Measurements from ENCODE around the gene RAB11FIP5. TPM values are rescaled to one million over a fixed set of nuclear protein-coding genes. Genes with fewer than 3 reads are reported as not detected.
A peak's percentile ranks its signal among the peaks of the same experiment; 100 is the strongest.
"Not testable (repeated sequence)": the region's sequence is repeated elsewhere in the genome, so short reads cannot be mapped to it uniquely, and the experiment has no call there.

The RAB11FIP5 gene
- total and polyA plus RNA-seq, 9 donors: 9.6 to 18.9 (median 13.8) TPM

DNA sequence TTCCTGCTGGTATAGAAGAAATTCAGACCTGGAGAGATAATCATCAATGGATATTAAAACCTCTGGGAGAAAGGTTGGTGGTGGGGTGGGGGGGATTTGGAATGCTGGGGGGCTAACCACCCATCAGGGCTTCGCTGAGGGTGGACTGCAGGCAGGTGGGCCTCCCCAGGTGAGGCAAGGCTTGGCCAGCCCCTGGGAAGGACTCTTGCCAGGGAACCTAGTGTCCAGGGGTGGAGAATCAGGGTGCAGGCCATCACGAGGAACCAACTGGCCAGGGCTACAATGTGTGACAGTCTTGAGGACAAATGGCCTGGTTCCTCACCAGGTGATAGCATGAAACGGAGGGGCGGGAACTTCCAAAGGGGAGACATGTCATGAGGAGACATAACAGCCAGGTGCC, 11.8 kb downstream of the RAB11FIP5 start:
- WGBS (ENCODE audit: insufficient coverage): 78% methylated on average over 2 of the region's 4 CpGs
- H3K4me1 ChIP-seq (ENCODE audit: control insufficient read depth, insufficient read depth, low read length): peaks cover 5% of the 10 kb centered on the region
- H3K9me3 ChIP-seq (replicated peaks; ENCODE audit: control insufficient read depth, low read depth, low read length): no peaks in the 10 kb centered on the region
- no peak overlapping the region for H3K27ac ChIP-seq (ENCODE audit: low read length)
- no peak overlapping the region for H3K4me3 ChIP-seq (ENCODE audit: low read length)
- no peaks in the 10 kb centered on the region for H3K27me3 ChIP-seq (ENCODE audit: control insufficient read depth, insufficient read depth, low read length)
- no peaks in the 10 kb centered on the region for H3K36me3 ChIP-seq (ENCODE audit: control insufficient read depth, insufficient read depth, low read length)
- DNase-seq: no peak

GRCh38 chr2:73099486-73099885, 13.3 kb downstream of the RAB11FIP5 start:
- DNase-seq: no peak
- 87% methylated on average over 3 of the region's 3 CpGs for WGBS (ENCODE audit: insufficient coverage)

DNA sequence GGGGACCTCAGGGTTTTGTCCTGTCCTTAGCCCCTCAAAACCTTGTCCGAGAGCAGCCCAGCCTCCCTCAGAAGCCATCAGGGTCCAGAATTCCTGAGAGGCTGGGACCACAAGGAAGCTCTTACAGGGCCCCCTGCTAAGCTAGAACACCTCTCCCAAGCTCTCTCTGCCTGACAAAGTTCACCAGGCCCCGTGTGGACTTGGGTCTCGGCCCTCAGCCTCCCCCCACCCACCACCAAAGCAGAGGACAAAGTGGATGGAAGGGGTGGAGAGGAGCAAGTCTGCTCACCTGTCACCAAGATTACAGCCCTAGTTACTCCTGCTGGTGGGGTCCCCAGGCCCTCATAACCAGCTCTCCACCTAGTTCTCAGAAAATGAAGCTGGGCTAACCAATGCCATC, 16.8 kb downstream of the RAB11FIP5 start:
- Histone ChIP-seq H3K4me1 (ENCODE audit: control insufficient read depth, insufficient read depth, low read length) (peaks cover 11% of the 10 kb centered on the region), H3K4me3 (ENCODE audit: low read length) (no peak overlapping the region), H3K9me3 (replicated peaks; ENCODE audit: control insufficient read depth, low read depth, low read length) (no peaks in the 10 kb centered on the region), H3K27me3 (ENCODE audit: control insufficient read depth, insufficient read depth, low read length) (no peaks in the 10 kb centered on the region), H3K36me3 (ENCODE audit: control insufficient read depth, insufficient read depth, low read length) (no peaks in the 10 kb centered on the region), H3K27ac (ENCODE audit: low read length) (no peak overlapping the region)
- DNase-seq: no peak
- WGBS (ENCODE audit: insufficient coverage): 100% methylated on average over 1 of the region's 3 CpGs

More at GRCh38 chr2:73099486-73099885, 13.3 kb downstream of the RAB11FIP5 start:
- H3K9me3 ChIP-seq (replicated peaks; ENCODE audit: control insufficient read depth, low read depth, low read length): no peaks in the 10 kb centered on the region
- H3K36me3 ChIP-seq (ENCODE audit: control insufficient read depth, insufficient read depth, low read length): no peaks in the 10 kb centered on the region
- no peaks in the 10 kb centered on the region for H3K4me1 ChIP-seq (ENCODE audit: control insufficient read depth, insufficient read depth, low read length)
- H3K4me3 ChIP-seq (ENCODE audit: low read length): no peak overlapping the region
- no peak overlapping the region for H3K27ac ChIP-seq (ENCODE audit: low read length)
- no peaks in the 10 kb centered on the region for H3K27me3 ChIP-seq (ENCODE audit: control insufficient read depth, insufficient read depth, low read length)

DNA sequence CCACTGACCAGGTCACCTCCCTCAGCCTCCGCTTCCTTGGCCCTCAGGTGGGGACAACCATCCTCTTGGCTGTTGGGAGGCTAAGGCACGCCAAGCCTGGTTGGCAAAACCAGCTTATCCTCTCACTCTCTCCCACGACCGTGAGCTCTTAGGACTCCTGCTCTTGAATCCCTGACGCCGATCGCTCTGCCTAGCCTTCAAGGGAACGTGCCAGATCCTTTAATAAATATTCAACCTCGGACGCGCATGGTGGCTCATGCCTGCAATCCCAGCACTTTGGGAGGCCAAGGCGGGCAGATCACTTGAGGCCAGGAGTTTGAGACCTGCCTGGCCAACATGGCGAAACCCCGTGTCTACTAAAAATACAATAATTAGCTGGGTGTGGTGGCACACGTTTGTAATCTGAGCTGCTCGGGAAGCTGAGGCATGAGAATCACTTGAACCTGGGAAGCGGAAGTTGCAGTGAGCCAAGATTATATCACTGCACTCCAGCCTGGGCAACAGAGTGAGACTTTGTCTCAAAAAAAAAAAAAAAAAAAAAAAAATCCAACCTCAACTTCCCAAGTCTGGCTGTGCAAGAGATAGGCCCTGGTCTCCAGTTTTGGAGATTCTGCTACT, 19.0 kb downstream of the RAB11FIP5 start:
- not testable (repeated sequence) for H3K27ac ChIP-seq (ENCODE audit: low read length)
- 86% methylated on average over 15 of the region's 17 CpGs for WGBS (ENCODE audit: insufficient coverage)

GRCh38 chr2:73092146-73092783, 20.5 kb downstream of the RAB11FIP5 start:
- H3K27ac ChIP-seq (ENCODE audit: low read length): no peak overlapping the region
- no peak overlapping the region for H3K4me3 ChIP-seq (ENCODE audit: low read length)
- WGBS (ENCODE audit: insufficient coverage): 35% methylated on average over 2 of the region's 7 CpGs
- no peaks in the 10 kb centered on the region for H3K9me3 ChIP-seq (replicated peaks; ENCODE audit: control insufficient read depth, low read depth, low read length)
- no peaks in the 10 kb centered on the region for H3K27me3 ChIP-seq (ENCODE audit: control insufficient read depth, insufficient read depth, low read length)
- no peak for DNase-seq
- H3K4me1 ChIP-seq (ENCODE audit: control insufficient read depth, insufficient read depth, low read length): peaks cover 25% of the 10 kb centered on the region
- peaks cover 12% of the 10 kb centered on the region for H3K36me3 ChIP-seq (ENCODE audit: control insufficient read depth, insufficient read depth, low read length)

More for the DNA sequence above, 19.0 kb downstream of the RAB11FIP5 start:
- H3K27me3 ChIP-seq (ENCODE audit: control insufficient read depth, insufficient read depth, low read length); H3K9me3 ChIP-seq (replicated peaks; ENCODE audit: control insufficient read depth, low read depth, low read length); H3K4me3 ChIP-seq (ENCODE audit: low read length); H3K36me3 ChIP-seq (ENCODE audit: control insufficient read depth, insufficient read depth, low read length); DNase-seq: not testable (repeated sequence)
- H3K4me1 ChIP-seq (ENCODE audit: control insufficient read depth, insufficient read depth, low read length): peaks cover 19% of the 10 kb centered on the region

- Histone ChIP-seq H3K9me3 (replicated peaks; ENCODE audit: control insufficient read depth, low read depth, low read length) (no peaks in the 10 kb centered on the region), H3K27ac (ENCODE audit: low read length) (no peak overlapping the region), H3K4me1 (ENCODE audit: control insufficient read depth, insufficient read depth, low read length) (peaks cover 27% of the 10 kb centered on the region), H3K4me3 (ENCODE audit: low read length) (no peak overlapping the region), H3K36me3 (ENCODE audit: control insufficient read depth, insufficient read depth, low read length) (peaks cover 14% of the 10 kb centered on the region), H3K27me3 (ENCODE audit: control insufficient read depth, insufficient read depth, low read length) (no peaks in the 10 kb centered on the region)
- no peak for DNase-seq
- WGBS (ENCODE audit: insufficient coverage): 82% methylated on average over 8 of the region's 11 CpGs
Observed at GRCh38 chr2:73091696-73092095, 21.1 kb downstream of the RAB11FIP5 start.

DNA sequence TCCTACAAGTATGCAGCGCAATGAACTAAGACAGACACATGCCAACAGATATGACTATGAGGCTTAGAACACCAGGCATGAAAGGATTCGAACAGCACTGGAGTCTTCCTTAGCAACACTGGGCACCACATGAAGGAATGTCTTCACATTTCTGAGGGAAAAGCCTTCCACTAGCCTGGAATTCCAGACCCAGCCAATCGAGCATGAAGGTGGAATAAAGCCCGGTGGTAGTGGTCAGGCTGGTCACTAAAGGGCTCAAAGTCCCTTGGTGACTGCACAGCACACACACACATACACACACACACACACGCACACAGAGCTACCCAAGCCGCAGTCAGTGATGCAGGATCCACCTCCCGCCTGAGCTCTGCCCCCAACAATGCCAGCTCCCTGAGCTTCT, 21.6 kb downstream of the RAB11FIP5 start:
- H3K27me3 ChIP-seq (ENCODE audit: control insufficient read depth, insufficient read depth, low read length): no peaks in the 10 kb centered on the region
- peaks cover 14% of the 10 kb centered on the region for H3K36me3 ChIP-seq (ENCODE audit: control insufficient read depth, insufficient read depth, low read length)
- H3K9me3 ChIP-seq (replicated peaks; ENCODE audit: control insufficient read depth, low read depth, low read length): no peaks in the 10 kb centered on the region
- peaks cover 27% of the 10 kb centered on the region for H3K4me1 ChIP-seq (ENCODE audit: control insufficient read depth, insufficient read depth, low read length)
- H3K27ac ChIP-seq (ENCODE audit: low read length): no peak overlapping the region
- DNase-seq: no peak
- H3K4me3 ChIP-seq (ENCODE audit: low read length): no peak overlapping the region
- WGBS (ENCODE audit: insufficient coverage): 100% methylated on average over 1 of the region's 7 CpGs

DNA sequence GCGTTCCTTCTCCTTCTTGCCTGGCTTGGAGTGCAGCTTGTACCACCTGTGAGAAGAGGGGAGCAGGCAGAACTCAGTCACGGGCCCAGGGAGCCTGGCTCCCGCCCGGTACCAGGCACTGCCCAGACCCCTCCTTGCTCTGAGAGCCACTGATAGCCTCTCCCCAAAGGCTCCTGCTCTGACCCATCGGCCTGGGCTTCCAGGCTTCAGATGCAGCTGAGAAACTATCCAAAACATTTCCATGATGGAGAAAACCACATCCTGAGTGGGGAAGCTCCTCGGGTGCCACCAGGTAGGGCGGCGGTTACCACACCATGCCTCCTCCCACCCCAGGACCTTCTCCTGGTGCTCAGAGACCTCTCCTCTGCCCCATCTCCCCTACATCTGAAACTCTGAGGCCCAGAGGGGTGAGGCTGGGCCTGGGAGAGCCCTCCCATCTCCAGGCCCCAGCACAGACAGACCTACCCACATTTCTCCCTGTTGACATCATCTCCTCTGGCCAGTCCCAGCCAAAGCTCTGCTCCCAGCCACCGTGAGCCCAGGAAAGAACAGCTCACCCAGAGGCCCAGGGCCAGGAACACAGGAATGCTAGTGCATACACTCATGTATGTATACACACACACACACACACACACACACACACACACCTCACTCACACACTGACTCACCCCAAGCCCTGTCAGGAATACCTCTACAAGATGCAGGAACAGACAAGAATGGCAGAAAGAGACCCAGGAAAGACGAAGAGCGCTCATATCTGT, 23.3 kb downstream of the RAB11FIP5 start:
- 75% methylated on average over 6 of the region's 11 CpGs for WGBS (ENCODE audit: insufficient coverage)
- H3K36me3 ChIP-seq (ENCODE audit: control insufficient read depth, insufficient read depth, low read length): peaks cover 20% of the 10 kb centered on the region
- H3K27me3 ChIP-seq (ENCODE audit: control insufficient read depth, insufficient read depth, low read length): no peaks in the 10 kb centered on the region
- H3K4me1 ChIP-seq (ENCODE audit: control insufficient read depth, insufficient read depth, low read length): peaks cover 38% of the 10 kb centered on the region
- H3K27ac ChIP-seq (ENCODE audit: low read length): no peak overlapping the region
- no peaks in the 10 kb centered on the region for H3K9me3 ChIP-seq (replicated peaks; ENCODE audit: control insufficient read depth, low read depth, low read length)
- H3K4me3 ChIP-seq (ENCODE audit: low read length): no peak overlapping the region
- DNase-seq: peak; percentile 89

DNA sequence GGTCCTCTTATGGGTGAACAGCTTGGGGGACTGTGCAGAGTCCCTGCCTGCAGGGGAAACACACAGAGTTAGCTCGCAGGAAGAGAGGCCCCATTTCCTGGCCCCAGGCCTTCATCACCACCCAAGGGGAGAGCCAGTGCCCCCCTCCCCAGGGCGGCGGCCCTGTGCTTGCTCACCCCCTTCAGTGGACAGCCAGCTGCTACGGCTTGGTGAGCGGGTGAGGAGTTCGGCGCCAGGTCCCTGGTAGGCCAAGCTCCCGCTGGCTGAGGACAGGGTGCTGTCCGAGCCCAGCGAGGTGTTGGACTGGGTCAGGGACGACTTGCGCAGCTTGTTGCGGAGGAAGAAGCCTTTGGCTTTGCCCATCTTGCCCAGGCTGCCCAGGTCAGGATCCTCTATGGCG, 24.0 kb downstream of the RAB11FIP5 start:
- Histone ChIP-seq H3K4me3 (ENCODE audit: low read length) (no peak overlapping the region), H3K9me3 (replicated peaks; ENCODE audit: control insufficient read depth, low read depth, low read length) (no peaks in the 10 kb centered on the region), H3K36me3 (ENCODE audit: control insufficient read depth, insufficient read depth, low read length) (peaks cover 22% of the 10 kb centered on the region), H3K27me3 (ENCODE audit: control insufficient read depth, insufficient read depth, low read length) (no peaks in the 10 kb centered on the region), H3K27ac (ENCODE audit: low read length) (no peak overlapping the region), H3K4me1 (ENCODE audit: control insufficient read depth, insufficient read depth, low read length) (peaks cover 43% of the 10 kb centered on the region)
- 91% methylated on average over 14 of the region's 14 CpGs for WGBS (ENCODE audit: insufficient coverage)
- DNase-seq: no peak

DNA sequence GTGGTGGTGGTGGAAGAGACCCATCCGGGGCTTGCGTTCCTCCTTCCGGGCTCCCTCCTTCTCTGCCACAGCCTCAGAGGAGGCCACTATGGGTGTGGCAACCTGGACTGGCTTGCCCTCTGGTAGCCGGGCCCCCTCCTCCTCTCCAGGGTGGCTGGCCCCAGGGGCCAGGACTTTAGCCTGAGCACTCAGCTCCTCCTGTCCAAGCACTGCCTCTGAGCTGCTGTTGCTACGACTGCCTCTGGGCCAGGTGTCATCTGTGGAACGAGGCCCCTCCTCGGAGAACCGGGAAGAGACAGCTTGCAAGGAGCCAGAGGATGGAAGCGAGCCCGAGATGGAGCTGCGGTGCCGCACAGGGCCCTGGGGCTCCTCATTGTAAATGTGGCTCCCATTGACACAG, 24.5 kb downstream of the RAB11FIP5 start:
- no peak overlapping the region for H3K27ac ChIP-seq (ENCODE audit: low read length)
- no peak for DNase-seq
- peaks cover 22% of the 10 kb centered on the region for H3K36me3 ChIP-seq (ENCODE audit: control insufficient read depth, insufficient read depth, low read length)
- H3K4me1 ChIP-seq (ENCODE audit: control insufficient read depth, insufficient read depth, low read length): peaks cover 43% of the 10 kb centered on the region
- no peak overlapping the region for H3K4me3 ChIP-seq (ENCODE audit: low read length)
- H3K9me3 ChIP-seq (replicated peaks; ENCODE audit: control insufficient read depth, low read depth, low read length): no peaks in the 10 kb centered on the region
- whole genome bisulfite sequencing (ENCODE audit: insufficient coverage): 87% methylated on average over 11 of the region's 12 CpGs
- no peaks in the 10 kb centered on the region for H3K27me3 ChIP-seq (ENCODE audit: control insufficient read depth, insufficient read depth, low read length)

All from muscle of leg (tissue), 11 donors.